Stimulated activated naive CD8-positive, alpha-beta T cell treated with anti-CD3 and anti-CD28 coated beads, Interleukin-15, amount 100 ng/mL, for 72 hours (primary cell): Measurements from ENCODE around the gene HSP90AA1.
"Not testable (repeated sequence)": the region's sequence is repeated elsewhere in the genome, so short reads cannot be mapped to it uniquely, and the experiment has no call there.

ENCODE experiments used
- ATAC-seq: fragments of 150-1000 bp; cut with Tn5 transposase; 2 replicates; pipeline ENCODE4 v1.10.0; 2021; ENCODE audit warnings: mild to moderate bottlenecking, moderate library complexity
- DNase-seq, 2 donors: peaks; one replicate each; pipeline ENCODE4 v3.0.0; 2021 to 2022
- H3K27ac Mint-ChIP-seq, 2 donors: one replicate each; pipeline ENCODE4 v1.8.0; 2022; ENCODE audit warnings: mild to moderate bottlenecking in 2 of 2, mixed read lengths in 2 of 2, moderate library complexity in 2 of 2
- H3K27me3 Mint-ChIP-seq: one replicate; pipeline ENCODE4 v1.8.0; 2022; ENCODE audit warnings: mixed read lengths
- H3K4me1 Mint-ChIP-seq: one replicate; pipeline ENCODE4 v1.8.0; 2022; ENCODE audit warnings: mild to moderate bottlenecking, mixed read lengths
- H3K4me3 Mint-ChIP-seq, 2 donors: one replicate each; pipeline ENCODE4 v1.8.0; 2022; ENCODE audit warnings: mild to moderate bottlenecking in 2 of 2, mixed read lengths in 2 of 2, moderate library complexity in 1 of 2
- H3K9me3 Mint-ChIP-seq, 2 donors: one replicate each; pipeline ENCODE4 v1.8.0; 2022; ENCODE audit warnings: mixed read lengths in 2 of 2

HSP90AA1 gene

DNA sequence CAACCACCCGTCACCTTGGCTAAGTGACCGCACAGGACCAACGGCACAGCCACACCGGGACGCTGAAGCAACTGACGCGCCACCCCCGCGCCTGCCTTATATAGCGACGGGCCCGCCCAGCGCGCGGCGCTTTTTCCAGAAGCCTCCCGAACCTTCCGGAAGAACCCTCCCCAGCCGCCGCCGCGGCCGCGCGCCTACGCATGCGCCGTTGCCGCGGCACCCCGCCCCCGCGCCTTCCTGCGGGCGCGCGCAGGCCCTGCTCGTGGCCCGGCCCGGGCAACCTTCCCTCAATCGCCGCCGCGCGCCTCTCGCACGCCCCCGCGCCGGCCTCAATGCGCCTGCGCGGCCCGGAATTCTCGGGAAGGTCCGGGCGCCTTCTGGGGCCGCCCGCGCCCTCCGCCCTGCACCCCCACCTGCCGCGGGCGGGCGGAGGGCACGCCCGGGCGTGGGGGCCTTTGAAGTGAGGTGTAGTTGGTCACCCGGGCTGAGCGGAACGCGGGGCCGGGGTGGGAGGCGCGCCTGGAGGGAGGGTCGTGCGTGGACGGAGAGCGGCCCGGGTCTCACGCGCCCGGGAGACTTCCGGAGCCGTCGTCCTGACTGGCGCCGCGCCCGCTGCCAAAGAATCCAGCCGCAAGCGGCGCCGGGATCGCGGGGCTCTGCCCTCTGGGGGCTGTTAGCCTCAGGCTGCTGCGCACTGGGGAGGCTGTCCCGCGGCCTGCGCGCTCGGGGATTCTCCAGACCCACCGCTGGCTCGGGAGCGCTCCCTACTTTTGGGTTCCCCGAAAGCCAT, at the start of gene HSP90AA1:
TSS of gene HSP90AA1 (minus strand) at position 73 of the 790 bp plus-strand sequence. CDS start 666 bp downstream, outside the sequence.
- H3K4me1 Mint-ChIP-seq, result peaks cover 67% of the 10 kb centered on the region
- peak; percentile 95 to 96 for DNase-seq
- ATAC-seq, result peak; percentile 81

DNA sequence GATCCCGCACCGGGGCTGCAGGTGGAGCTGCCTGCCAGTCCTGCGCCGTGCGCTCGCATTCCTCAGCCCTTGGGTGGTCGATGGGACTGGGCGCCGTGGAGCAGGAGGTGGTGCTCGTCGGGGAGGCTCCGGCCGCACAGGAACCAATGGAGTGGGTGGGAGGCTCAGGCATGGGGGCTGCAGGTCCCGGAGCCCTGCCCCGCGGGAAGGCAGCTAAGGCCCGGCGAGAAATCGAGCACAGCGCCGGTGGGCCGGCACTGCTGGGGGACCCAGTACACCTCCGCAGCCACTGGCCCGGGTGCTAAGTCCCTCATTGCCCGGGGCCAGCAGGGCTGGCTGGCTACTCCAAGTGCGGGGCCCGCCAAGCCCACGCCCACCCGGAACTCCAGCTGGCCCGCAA, 48.6 kb upstream of the HSP90AA1 start:
- H3K27me3 Mint-ChIP-seq, H3K9me3 Mint-ChIP-seq, H3K4me3 Mint-ChIP-seq, H3K27ac Mint-ChIP-seq, ATAC-seq, DNase-seq: not testable (repeated sequence)
- peaks cover 15% of the 10 kb centered on the region for H3K4me1 Mint-ChIP-seq

More for the DNA sequence above, at the start of gene HSP90AA1:
- Mint-ChIP-seq H3K27me3 (no peaks in the 10 kb centered on the region), H3K4me3 (peak within 1 kb of the TSS; percentile 95 to 97), H3K9me3 (no peaks in the 10 kb centered on the region), H3K27ac (peak within 1 kb of the TSS; percentile 99)

GRCh38 chr14:102134719-102135118, 47.9 kb upstream of the HSP90AA1 start:
- peaks cover 15% of the 10 kb centered on the region for H3K4me1 Mint-ChIP-seq
- not testable (repeated sequence) for DNase-seq, H3K4me3 Mint-ChIP-seq, H3K27ac Mint-ChIP-seq, H3K9me3 Mint-ChIP-seq, ATAC-seq, H3K27me3 Mint-ChIP-seq

DNA sequence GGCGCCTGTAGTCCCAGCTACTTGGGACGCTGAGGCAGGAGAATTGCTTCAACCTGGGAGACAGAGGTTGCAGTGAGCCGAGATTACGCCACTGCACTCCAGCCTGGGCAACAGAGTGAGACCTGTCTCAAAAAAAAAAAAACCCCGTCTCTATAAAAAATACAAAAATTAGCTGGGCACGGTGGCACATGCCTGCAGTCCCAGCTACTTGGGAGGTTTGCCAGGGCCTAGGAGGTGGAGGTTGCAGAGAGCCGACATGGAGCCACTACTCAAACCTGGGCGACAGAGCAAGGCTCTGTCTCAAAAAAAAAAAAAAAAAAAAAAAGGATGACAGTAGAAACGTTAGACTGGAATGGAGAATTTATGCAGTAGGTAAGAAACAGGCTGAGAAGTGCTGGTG, 47.2 kb upstream of the HSP90AA1 start:
- DNase-seq, ATAC-seq, H3K9me3 Mint-ChIP-seq, H3K4me3 Mint-ChIP-seq, H3K27me3 Mint-ChIP-seq, H3K27ac Mint-ChIP-seq: not testable (repeated sequence)
- H3K4me1 Mint-ChIP-seq, result peaks cover 15% of the 10 kb centered on the region

DNA sequence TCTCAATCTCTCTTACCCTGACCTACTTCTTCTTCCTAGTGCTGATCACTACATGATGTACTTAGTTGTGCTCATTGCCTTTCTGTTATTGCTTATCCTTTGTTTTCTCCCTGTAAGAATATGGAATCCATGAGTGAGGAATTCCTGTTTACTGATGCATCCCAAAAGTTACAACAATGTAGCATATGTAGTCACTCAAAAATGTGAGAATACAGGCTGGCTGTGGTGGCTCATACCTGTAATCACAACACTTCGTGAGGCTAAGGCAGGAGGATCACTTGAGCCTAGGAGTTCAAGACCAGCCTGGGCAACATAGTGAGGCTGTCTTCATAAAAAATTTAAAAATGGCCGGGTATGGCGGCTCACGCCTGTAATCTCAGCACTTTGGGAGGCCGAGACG, 44.9 kb upstream of the HSP90AA1 start:
- H3K4me1 Mint-ChIP-seq, result no peaks in the 10 kb centered on the region

DNA sequence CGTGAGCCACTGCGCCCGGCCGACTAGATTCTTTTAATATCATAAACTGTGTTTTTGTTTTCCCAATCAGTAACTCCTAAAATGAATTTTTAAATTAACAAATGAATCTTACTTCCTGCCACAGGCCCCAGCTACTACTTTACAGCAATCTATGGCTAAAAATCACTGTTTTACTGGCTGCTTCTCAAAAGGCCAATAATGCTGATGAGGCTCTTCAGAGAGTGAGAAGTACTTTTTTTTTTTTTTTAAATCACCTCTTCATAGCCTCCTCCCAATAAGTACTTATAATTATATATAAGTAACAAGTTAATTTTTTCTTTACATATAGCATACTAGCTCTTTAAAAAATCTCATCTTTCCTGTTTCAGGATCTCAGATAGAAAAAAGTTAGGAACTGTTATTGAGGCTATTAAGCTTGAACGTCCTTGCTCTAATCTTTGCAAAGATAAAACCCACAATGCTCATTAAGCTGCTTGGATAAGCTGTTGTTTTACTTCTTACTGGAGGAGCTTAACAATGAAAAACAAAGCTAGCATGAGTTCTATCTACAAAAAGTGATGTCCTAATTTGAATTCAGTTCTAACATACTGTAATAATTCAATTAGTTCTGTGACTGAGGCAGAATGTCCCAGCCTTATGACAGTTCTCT, 40.1 kb upstream of the HSP90AA1 start:
- Mint-ChIP-seq H3K27ac (no peak overlapping the region), H3K4me1 (no peaks in the 10 kb centered on the region), H3K27me3 (no peaks in the 10 kb centered on the region), H3K4me3 (no peak overlapping the region), H3K9me3 (no peaks in the 10 kb centered on the region)
- ATAC-seq (no peak), DNase-seq (no peak)

More for the DNA sequence above, 44.9 kb upstream of the HSP90AA1 start:
- Mint-ChIP-seq H3K9me3 (no peaks in the 10 kb centered on the region), H3K27me3 (no peaks in the 10 kb centered on the region), H3K27ac (peak overlapping the region in 1 of 2 donors; percentile 9), H3K4me3 (no peak overlapping the region)
- DNase-seq (no peak), ATAC-seq (no peak)

DNA sequence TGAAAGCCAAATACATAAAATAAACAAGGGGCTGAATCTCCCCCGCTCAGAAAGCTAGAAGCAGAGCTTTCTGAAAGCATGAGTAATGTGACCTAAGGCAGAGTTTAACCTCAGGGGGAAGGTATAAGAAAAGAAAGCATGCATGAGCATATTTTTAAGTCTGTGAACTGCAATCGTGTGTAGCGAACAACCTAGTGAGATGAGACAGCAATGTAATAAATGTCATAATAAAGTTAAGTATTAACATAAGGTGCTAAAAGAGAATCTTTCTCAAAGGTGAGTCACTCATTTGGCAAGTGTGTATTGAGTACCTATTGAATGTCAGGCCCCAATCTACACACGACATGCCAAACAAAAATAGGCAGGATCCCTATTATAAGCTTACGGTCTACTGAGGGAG, 38.7 kb upstream of the HSP90AA1 start:
- Mint-ChIP-seq H3K4me3 (no peak overlapping the region), H3K27ac (no peak overlapping the region), H3K9me3 (no peaks in the 10 kb centered on the region), H3K4me1 (no peaks in the 10 kb centered on the region), H3K27me3 (no peaks in the 10 kb centered on the region)
- DNase-seq, result no peak
- ATAC-seq, result no peak

DNA sequence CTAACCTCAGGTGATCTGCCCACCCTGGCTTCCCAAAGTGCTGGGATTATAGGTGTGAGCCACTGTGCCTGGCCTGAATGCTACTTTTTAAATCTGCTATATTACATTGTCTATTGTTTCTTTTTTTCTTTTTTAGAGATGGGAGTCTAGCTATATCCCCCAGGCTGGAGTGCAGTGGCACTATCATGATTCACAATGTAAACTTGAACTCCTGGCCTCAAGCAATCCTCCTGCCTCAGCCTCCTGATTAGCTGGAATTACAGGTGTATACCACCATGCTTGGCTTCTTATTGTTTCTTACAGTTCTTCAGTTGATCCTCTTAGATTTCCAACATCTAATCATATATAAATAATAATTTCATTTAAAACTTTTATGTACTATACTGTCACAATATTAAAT, 37.6 kb upstream of the HSP90AA1 start:
- no peaks in the 10 kb centered on the region for H3K9me3 Mint-ChIP-seq
- DNase-seq, result no peak
- ATAC-seq, result no peak
- H3K27me3 Mint-ChIP-seq, result no peaks in the 10 kb centered on the region
- H3K27ac Mint-ChIP-seq, result no peak overlapping the region
- H3K4me3 Mint-ChIP-seq, result no peak overlapping the region
- H3K4me1 Mint-ChIP-seq, result no peaks in the 10 kb centered on the region

DNA sequence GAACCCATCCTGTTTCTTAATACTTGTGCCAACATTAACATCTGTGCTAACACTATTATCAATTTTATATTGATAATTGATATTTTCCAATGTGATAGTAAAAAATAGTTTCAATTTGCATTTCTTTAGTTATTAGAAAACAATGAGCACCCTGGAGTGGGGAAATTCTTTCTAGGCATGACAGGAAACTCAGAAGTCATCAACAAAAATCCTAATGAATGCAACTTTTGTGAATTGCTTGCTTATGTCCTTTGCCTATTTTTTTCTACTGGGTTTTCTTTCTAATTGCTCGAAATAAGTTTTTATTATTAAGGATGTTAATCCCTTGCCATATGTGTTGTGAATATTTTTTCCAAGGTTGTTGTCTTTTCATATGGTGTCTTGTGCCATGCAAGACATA, 34.7 kb upstream of the HSP90AA1 start:
- no peaks in the 10 kb centered on the region for H3K9me3 Mint-ChIP-seq

DNA sequence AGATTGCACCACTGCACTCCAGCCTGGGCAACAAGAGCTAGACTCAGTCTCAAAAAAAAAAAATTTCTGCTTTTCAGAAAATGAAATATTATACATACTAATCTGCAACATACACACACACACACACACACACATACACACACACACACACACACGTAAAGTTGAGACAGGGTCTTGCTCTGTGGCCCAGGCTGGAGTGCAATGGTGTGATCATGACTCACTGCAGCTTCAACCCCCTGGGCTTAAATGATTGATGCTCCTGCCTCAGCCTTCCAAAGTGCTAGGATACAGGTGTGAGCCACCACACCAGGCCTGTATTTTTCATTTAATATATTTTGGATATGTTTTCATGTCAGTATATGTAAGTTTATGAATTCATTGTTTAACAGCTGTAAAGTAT, 34.0 kb upstream of the HSP90AA1 start:
- no peak for ATAC-seq
- no peak overlapping the region for H3K27ac Mint-ChIP-seq
- no peaks in the 10 kb centered on the region for H3K4me1 Mint-ChIP-seq
- no peaks in the 10 kb centered on the region for H3K9me3 Mint-ChIP-seq
- H3K4me3 Mint-ChIP-seq, result no peak overlapping the region
- no peaks in the 10 kb centered on the region for H3K27me3 Mint-ChIP-seq
- DNase-seq, result no peak

More for the DNA sequence above, 34.7 kb upstream of the HSP90AA1 start:
- no peak for DNase-seq
- Mint-ChIP-seq H3K27me3 (no peaks in the 10 kb centered on the region), H3K27ac (no peak overlapping the region), H3K4me1 (no peaks in the 10 kb centered on the region), H3K4me3 (no peak overlapping the region)
- no peak for ATAC-seq

DNA sequence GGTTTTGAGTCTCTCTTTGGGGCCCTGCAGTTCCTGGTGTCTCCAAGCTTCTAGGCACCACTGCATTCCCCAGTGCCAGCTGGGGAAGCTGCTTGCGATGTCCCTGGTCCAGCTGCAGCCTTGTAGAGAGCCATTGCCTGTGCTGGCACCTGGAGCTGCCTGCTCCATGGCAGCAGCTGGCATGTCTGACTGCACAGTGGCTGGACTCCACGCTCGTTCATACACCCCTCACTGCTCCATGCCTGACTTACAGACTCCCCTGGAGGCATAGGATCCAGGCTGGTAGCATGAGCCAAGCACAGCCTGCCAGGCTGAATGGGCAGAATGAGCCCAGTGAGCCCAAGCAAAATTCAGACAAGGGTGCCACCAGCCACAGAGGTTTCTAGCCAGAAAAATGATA, 31.0 kb upstream of the HSP90AA1 start:
- Mint-ChIP-seq H3K4me3 (no peak overlapping the region), H3K27me3 (no peaks in the 10 kb centered on the region), H3K9me3 (no peaks in the 10 kb centered on the region), H3K27ac (no peak overlapping the region), H3K4me1 (no peaks in the 10 kb centered on the region)
- DNase-seq, result no peak
- ATAC-seq, result no peak

DNA sequence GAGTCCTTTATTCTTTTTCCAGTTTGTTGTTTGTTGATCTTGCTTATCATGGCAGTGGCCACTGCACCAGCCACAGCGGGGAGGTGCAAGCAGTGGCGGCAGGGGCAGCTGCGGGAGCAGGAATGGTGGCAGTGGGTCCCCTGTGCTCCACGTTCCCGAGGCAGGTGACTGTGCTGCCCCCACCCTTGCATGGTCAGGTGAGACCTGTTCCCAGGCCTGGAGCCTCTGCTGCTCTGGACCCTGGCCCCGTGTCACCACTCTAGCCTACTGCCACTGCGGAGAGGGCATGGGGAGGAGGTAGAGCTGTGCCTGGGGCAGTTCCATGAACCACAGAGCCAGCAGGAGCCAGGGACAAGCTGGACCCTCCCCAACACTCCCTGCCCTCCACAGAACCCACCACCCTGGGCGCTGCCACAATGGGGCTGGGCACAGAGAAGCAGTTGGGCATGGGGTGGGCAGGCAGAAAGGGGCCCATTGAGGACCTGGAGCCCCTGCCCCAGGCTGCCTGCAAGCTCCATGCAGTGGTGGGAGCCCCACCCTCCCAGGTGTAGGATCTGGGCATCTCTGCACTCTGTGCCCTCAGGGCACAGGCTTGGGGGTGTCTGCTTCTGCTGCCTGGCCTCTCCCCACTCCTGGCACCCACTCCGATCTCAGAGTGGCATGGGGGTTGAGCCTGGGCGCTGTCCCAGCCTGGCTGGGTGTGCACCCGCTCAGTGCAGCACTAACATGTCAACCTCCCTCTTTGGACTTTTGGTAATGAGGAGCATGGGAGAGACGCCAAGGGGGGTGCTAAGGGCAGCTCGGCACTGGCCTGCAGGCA, 29.7 kb upstream of the HSP90AA1 start:
- Mint-ChIP-seq H3K4me3 (no peak overlapping the region), H3K27ac (no peak overlapping the region), H3K4me1 (no peaks in the 10 kb centered on the region), H3K9me3 (peaks cover 0 to 4% of the 10 kb centered on the region in 2 donors), H3K27me3 (no peaks in the 10 kb centered on the region)
- no peak for ATAC-seq
- DNase-seq, result no peak

DNA sequence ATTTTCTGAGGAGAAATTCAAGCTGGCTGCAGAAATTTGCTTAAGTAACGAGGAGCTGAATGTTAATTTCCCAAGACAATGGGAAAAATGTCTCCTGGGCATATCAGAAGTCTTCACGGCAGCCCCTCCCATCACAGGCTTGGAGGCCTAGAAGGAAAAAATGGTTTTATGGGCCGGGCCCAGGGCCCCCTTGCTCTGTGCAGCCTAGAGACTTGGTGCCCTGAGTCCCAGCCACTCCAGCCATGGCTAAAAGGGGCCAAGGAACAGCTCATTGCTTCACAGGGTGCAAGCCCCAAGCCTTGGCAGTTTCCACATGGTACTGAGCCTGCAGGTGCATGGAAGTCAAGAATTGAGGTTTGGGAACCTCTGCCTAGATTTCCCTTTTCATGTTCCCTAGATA, 24.3 kb upstream of the HSP90AA1 start:
- Mint-ChIP-seq H3K9me3 (peaks cover 10 to 21% of the 10 kb centered on the region in 2 donors), H3K4me1 (no peaks in the 10 kb centered on the region), H3K27ac (no peak overlapping the region), H3K4me3 (no peak overlapping the region), H3K27me3 (no peaks in the 10 kb centered on the region)
- ATAC-seq (no peak), DNase-seq (no peak)

DNA sequence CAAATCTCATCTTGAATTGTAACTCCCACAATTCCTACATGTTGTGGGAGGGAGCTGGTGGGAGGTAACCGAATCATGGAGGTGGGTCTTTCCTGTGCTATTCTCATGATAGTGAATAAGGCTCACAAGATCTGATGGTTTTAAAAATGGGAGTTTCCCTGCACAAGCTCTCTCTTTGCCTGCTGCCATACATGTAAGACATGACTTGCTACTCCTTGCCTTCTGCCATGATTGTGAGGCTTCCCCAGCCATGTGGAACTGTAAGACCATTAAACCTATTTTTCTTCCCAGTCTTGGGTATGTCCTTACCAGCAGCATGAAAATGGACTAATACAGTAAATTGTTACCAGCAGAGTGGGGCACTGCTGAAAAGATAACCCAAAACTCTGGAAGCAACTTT, 22.5 kb upstream of the HSP90AA1 start:
- DNase-seq, H3K27me3 Mint-ChIP-seq, H3K27ac Mint-ChIP-seq, ATAC-seq, H3K4me1 Mint-ChIP-seq, H3K4me3 Mint-ChIP-seq: not testable (repeated sequence)
- H3K9me3 Mint-ChIP-seq, result peaks cover 10 to 21% of the 10 kb centered on the region in 2 donors

DNA sequence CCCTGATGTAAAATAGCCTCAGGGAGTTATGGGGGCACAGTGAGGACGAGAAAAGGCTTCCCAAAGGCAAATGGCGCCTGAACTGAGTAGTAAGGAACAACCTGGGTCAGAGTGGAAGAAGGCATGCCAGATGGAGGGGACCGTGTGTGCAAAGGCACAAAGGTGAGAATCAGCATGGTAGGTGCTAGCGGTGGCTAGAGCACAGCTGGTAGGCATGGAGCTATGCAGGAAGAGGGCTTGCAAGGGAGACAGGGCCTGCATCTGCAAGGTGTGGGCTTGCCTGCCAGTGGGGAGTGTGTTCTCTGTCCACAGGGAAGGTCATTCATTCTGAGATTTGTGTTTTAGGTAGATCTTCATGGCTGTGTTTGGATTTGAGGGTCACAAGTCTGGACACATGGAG, 18.5 kb upstream of the HSP90AA1 start:
- no peaks in the 10 kb centered on the region for H3K27me3 Mint-ChIP-seq
- ATAC-seq (no peak), DNase-seq (no peak)
- H3K27ac Mint-ChIP-seq, result no peak overlapping the region
- H3K4me3 Mint-ChIP-seq, result no peak overlapping the region
- H3K4me1 Mint-ChIP-seq, result no peaks in the 10 kb centered on the region
- H3K9me3 Mint-ChIP-seq, result peaks cover 10 to 14% of the 10 kb centered on the region in 2 donors
